Natural killer cell (primary cell): ENCODE data around the gene ARFGAP3. TPM values are rescaled to one million over a fixed set of nuclear protein-coding genes. Genes with fewer than 3 reads are reported as not detected.

Experiments used
- ATAC-seq, 3 donors: fragments of 150-1000 bp in 2 of 3; fragments of 200-7000 bp in 1 of 3; cut with Tn5 transposase; 1 replicate in 1 of 3; 2 replicates in 2 of 3; pipeline ENCODE4 v1.10.0; 2021; ENCODE audit warnings: mild to moderate bottlenecking in 2 of 3, moderate library complexity in 2 of 3
- DNase-seq, 2 donors: peaks; one replicate each; pipeline versions ENCODE4 v3.0.0 to v3.0.0-alpha.2; 2013 to 2021; ENCODE audit warnings: mixed read lengths in 1 of 2
- H3K27ac ChIP-seq: one replicate; pipeline ENCODE4 v1.5.1; 2013; ENCODE audit warnings: mild to moderate bottlenecking, low read length
- H3K27me3 ChIP-seq: one replicate; pipeline ENCODE4 v1.6.1; 2013; ENCODE audit warnings: low read length; ENCODE audit not compliant: control insufficient read depth, insufficient read depth
- H3K36me3 ChIP-seq: one replicate; pipeline ENCODE4 v1.6.1; 2013; ENCODE audit warnings: low read length; ENCODE audit not compliant: control insufficient read depth, insufficient read depth
- H3K4me1 ChIP-seq: one replicate; pipeline ENCODE4 v1.6.1; 2013; ENCODE audit warnings: low read length; ENCODE audit not compliant: control insufficient read depth, insufficient read depth
- H3K4me3 ChIP-seq: one replicate; pipeline ENCODE4 v1.5.1; 2013; ENCODE audit warnings: low read length
- H3K9me3 ChIP-seq: one replicate; pipeline ENCODE4 v1.6.1; 2013; ENCODE audit warnings: low read length; ENCODE audit not compliant: control insufficient read depth, insufficient read depth
- H3K27ac Mint-ChIP-seq, 2 donors: one replicate each; pipeline ENCODE4 v1.8.0; 2022; ENCODE audit warnings: mild to moderate bottlenecking in 2 of 2, mixed read lengths in 2 of 2, moderate library complexity in 1 of 2
- H3K27me3 Mint-ChIP-seq, 2 donors: one replicate each; pipeline ENCODE4 v1.8.0; 2022; ENCODE audit warnings: low read depth in 2 of 2, mixed read lengths in 2 of 2
- H3K36me3 Mint-ChIP-seq: one replicate; pipeline ENCODE4 v1.8.0; 2022; ENCODE audit warnings: mixed read lengths
- H3K4me1 Mint-ChIP-seq, 2 donors: one replicate each; pipeline ENCODE4 v1.8.0; 2022; ENCODE audit warnings: mixed read lengths in 2 of 2
- H3K4me3 Mint-ChIP-seq: one replicate; pipeline ENCODE4 v1.8.0; 2022; ENCODE audit warnings: mild to moderate bottlenecking, moderate library complexity, mixed read lengths
- H3K9me3 Mint-ChIP-seq, 2 donors: one replicate each; pipeline ENCODE4 v1.8.0; 2022; ENCODE audit warnings: mixed read lengths in 2 of 2
- WGBS: methylation state at CpG from one replicate; pipeline ENCODE4 v1.1.7; 2013; ENCODE audit warnings: missing lambda C conversion rate; ENCODE audit not compliant: insufficient coverage; 5-methylcytosine and 5-hydroxymethylcytosine counted together
- intact Hi-C: fragments of 100-400 bp; cut with micrococcal nuclease; formaldehyde crosslinking; loops from one replicate; pipeline ENCODE4 v1.14.2; 2022
- total RNA-seq, 4 donors: library from RNA; stranded (reverse); fragments of 120-200 nt in 1 of 4; gene quantifications; one replicate each; pipeline versions ENCODE4 v1.2.3 to v1.2.4, GENCODE V29; 2013 to 2022
- TF ChIP-seq, protein P1 (sequence below): fragments of 200-600 bp; IDR thresholded peaks from one replicate; pipeline ENCODE4 v1.8.0; 2022; ENCODE audit warnings: antibody characterized with exemption

ARFGAP3 gene
- total RNA-seq, 3 donors from 2014 or later (not counting 1 experiment from before 2014, with no cell fraction given), result 46.3 to 58.0 (median 53.8) TPM

- Histone ChIP-seq H3K27ac (no peak overlapping the region), H3K27me3 (no peaks in the 10 kb centered on the region), H3K9me3 (no peaks in the 10 kb centered on the region), H3K36me3 (peaks cover 36% of the 10 kb centered on the region), H3K4me1 (no peaks in the 10 kb centered on the region), H3K4me3 (no peak overlapping the region)
- TF ChIP-seq, protein P1, sequence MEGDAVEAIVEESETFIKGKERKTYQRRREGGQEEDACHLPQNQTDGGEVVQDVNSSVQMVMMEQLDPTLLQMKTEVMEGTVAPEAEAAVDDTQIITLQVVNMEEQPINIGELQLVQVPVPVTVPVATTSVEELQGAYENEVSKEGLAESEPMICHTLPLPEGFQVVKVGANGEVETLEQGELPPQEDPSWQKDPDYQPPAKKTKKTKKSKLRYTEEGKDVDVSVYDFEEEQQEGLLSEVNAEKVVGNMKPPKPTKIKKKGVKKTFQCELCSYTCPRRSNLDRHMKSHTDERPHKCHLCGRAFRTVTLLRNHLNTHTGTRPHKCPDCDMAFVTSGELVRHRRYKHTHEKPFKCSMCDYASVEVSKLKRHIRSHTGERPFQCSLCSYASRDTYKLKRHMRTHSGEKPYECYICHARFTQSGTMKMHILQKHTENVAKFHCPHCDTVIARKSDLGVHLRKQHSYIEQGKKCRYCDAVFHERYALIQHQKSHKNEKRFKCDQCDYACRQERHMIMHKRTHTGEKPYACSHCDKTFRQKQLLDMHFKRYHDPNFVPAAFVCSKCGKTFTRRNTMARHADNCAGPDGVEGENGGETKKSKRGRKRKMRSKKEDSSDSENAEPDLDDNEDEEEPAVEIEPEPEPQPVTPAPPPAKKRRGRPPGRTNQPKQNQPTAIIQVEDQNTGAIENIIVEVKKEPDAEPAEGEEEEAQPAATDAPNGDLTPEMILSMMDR, result no peak
- DNase-seq, result no peak
- 95% methylated on average over 3 of the region's 3 CpGs for WGBS
- no peak overlapping the region for H3K4me3 Mint-ChIP-seq
- H3K36me3 Mint-ChIP-seq, result peaks cover 25% of the 10 kb centered on the region
- peaks cover 13 to 19% of the 10 kb centered on the region in 2 donors for H3K4me1 Mint-ChIP-seq
- no peaks in the 10 kb centered on the region for H3K27me3 Mint-ChIP-seq
- no peaks in the 10 kb centered on the region for H3K9me3 Mint-ChIP-seq
- ATAC-seq, result no peak
- intact Hi-C loops, result no loop called here
- no peak overlapping the region for H3K27ac Mint-ChIP-seq
Measured at GRCh38 chr22:42816336-42816735, 40.7 kb downstream of the ARFGAP3 start.

GRCh38 chr22:42814616-42815015 is 42.5 kb downstream of the ARFGAP3 start:
- intact Hi-C loops, result no loop called here
- TF ChIP-seq, protein P1, result no peak
- ATAC-seq, result no peak
- no peaks in the 10 kb centered on the region for H3K27me3 ChIP-seq
- peaks cover 16% of the 10 kb centered on the region for H3K36me3 Mint-ChIP-seq
- H3K4me3 Mint-ChIP-seq, result no peak overlapping the region
- no peak overlapping the region for H3K27ac ChIP-seq
- no peaks in the 10 kb centered on the region for H3K27me3 Mint-ChIP-seq
- H3K9me3 ChIP-seq, result no peaks in the 10 kb centered on the region
- DNase-seq, result no peak
- H3K4me3 ChIP-seq, result no peak overlapping the region
- peaks cover 0 to 5% of the 10 kb centered on the region in 2 donors for H3K4me1 Mint-ChIP-seq
- peaks cover 39% of the 10 kb centered on the region for H3K36me3 ChIP-seq
- H3K9me3 Mint-ChIP-seq, result no peaks in the 10 kb centered on the region
- 76% methylated on average over 2 of the region's 2 CpGs for WGBS
- no peaks in the 10 kb centered on the region for H3K4me1 ChIP-seq
- no peak overlapping the region for H3K27ac Mint-ChIP-seq

DNA sequence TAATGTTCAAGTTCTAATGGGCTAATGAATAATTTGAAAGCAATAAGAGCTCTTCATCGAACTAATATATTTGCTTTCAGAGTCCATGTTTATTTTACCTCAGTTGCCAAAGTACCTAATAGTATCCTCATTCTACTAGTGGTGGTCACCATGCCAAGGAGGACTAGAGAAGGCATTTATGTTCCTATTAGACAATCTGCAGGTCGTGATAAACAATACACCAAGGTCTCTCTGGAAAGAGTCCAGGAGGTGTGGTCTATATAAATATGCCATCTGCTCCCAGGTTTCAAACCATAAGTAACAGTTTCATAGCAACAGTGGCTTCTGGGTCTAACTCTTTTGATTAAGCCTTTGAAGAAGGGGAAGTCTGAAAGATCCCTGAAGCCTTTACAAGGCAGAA is 42.9 kb downstream of the ARFGAP3 start:
- Mint-ChIP-seq H3K27me3 (no peaks in the 10 kb centered on the region), H3K4me1 (peaks cover 0 to 5% of the 10 kb centered on the region in 2 donors), H3K9me3 (no peaks in the 10 kb centered on the region), H3K27ac (no peak overlapping the region), H3K4me3 (no peak overlapping the region), H3K36me3 (peaks cover 16% of the 10 kb centered on the region)
- Histone ChIP-seq H3K9me3 (no peaks in the 10 kb centered on the region), H3K27me3 (no peaks in the 10 kb centered on the region), H3K4me3 (no peak overlapping the region), H3K27ac (no peak overlapping the region), H3K36me3 (peaks cover 39% of the 10 kb centered on the region), H3K4me1 (no peaks in the 10 kb centered on the region)
- intact Hi-C loops, result no loop called here
- ATAC-seq, result no peak
- no peak for DNase-seq
- TF ChIP-seq, protein P1, result no peak
- 43% methylated on average over 1 of the region's 2 CpGs for whole genome bisulfite sequencing

GRCh38 chr22:42813501-42813900 is 43.6 kb downstream of the ARFGAP3 start:
- Mint-ChIP-seq H3K36me3 (peaks cover 16% of the 10 kb centered on the region), H3K4me3 (no peak overlapping the region), H3K27ac (no peak overlapping the region), H3K9me3 (no peaks in the 10 kb centered on the region), H3K4me1 (peaks cover 0 to 5% of the 10 kb centered on the region in 2 donors), H3K27me3 (no peaks in the 10 kb centered on the region)
- no peaks in the 10 kb centered on the region for H3K9me3 ChIP-seq
- 92% methylated on average over 5 of the region's 7 CpGs for WGBS
- ATAC-seq (no peak), DNase-seq (no peak)
- peaks cover 46% of the 10 kb centered on the region for H3K36me3 ChIP-seq
- TF ChIP-seq, protein P1, result no peak
- H3K4me1 ChIP-seq, result no peaks in the 10 kb centered on the region
- no peak overlapping the region for H3K4me3 ChIP-seq
- no peaks in the 10 kb centered on the region for H3K27me3 ChIP-seq
- H3K27ac ChIP-seq, result no peak overlapping the region
- intact Hi-C loops, result no loop called here
